ENCODE measurements around the gene COL9A3. TPM values are rescaled to one million over a fixed set of nuclear protein-coding genes. Genes with fewer than 3 reads are reported as not detected.

COL9A3 gene
- total and polyA plus RNA-seq, 5 experiments from 2014 or later = 0.15 to 2.2 (median 1.2) TPM; not detected in 2

DNA sequence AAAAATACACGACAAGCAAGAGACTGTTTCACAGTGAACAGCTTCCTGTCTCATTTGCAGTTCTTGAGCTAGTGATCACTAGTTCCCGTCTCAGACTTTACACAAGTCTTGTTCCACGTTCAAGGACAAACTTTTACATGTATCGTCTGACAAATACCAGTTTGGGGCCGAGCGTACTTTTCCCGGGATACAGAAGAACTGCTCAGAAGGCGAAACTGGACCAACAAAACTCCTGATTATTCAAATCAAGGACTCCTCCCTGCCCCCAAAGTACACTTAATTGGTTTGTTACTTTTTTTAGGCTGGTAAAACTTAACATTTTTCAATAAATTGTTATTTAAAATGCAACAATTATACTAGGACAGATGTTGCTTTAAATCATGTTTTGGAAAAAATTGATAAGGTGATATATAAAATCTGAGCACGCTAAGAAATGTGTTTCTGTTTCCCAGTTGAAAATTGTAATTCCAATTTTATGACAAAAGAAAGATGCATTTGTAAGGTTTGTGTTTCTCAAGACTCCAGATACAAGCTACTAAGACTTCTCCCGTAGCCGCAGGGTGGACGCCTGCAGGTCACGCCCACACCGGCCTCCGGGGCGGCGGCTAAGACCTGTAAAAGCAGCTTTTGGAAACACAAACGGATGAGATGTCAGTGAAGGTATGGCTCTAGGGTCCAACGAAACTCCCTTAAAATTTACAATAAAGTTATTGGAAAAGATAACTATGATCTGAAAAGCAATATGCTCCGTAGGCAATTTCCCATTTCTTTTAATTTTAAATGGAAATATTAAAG lies 61.6 kb downstream of the COL9A3 start:
- DNase-seq (no peak), ATAC-seq (no peak)
- Mint-ChIP-seq H3K4me1 (peaks cover 13 to 29% (median 24%) of the 10 kb centered on the region in 4 donors), H3K27ac (peak overlapping the region in 1 of 10 donors; percentile 4), H3K27me3 (no peaks in the 10 kb centered on the region), H3K4me3 (no peak overlapping the region), H3K36me3 (peaks cover 0 to 12% (median 6%) of the 10 kb centered on the region in 3 donors), H3K9me3 (no peaks in the 10 kb centered on the region)
- POLR2A ChIA-PET = interaction anchor here (0.8 to 1.0 kb wide), 2 partner anchors 17 to 21 kb away, joined by 3 to 4 read pairs; partner anchors contain the start of gene TCFL5

- ATAC-seq = no peak
- Mint-ChIP-seq H3K36me3 (peaks cover 0 to 12% (median 6%) of the 10 kb centered on the region in 3 donors), H3K27me3 (no peaks in the 10 kb centered on the region), H3K4me1 (peaks cover 7 to 18% (median 14%) of the 10 kb centered on the region in 4 donors), H3K9me3 (no peaks in the 10 kb centered on the region), H3K4me3 (no peak overlapping the region), H3K27ac (peak overlapping the region in 1 of 10 donors; percentile 24)
- no peak for DNase-seq
- POLR2A ChIA-PET = interaction anchor here (1.0 kb wide), 1 partner anchor 20 kb away, joined by 4 read pairs; no protein-coding TSS in a partner anchor
These were observed 62.7 kb downstream of the COL9A3 start for GRCh38 chr20:62879275-62880146.

GRCh38 chr20:62880147-62880934 lies 63.5 kb downstream of the COL9A3 start:
- no peak overlapping the region for H3K4me3 Mint-ChIP-seq
- DNase-seq (no peak), ATAC-seq (no peak)
- POLR2A ChIA-PET = no interaction called here
- H3K27ac Mint-ChIP-seq = peak overlapping the region in 1 of 10 donors; percentile 77
- H3K9me3 Mint-ChIP-seq = no peaks in the 10 kb centered on the region
- no peaks in the 10 kb centered on the region for H3K27me3 Mint-ChIP-seq
- peaks cover 0 to 12% (median 6%) of the 10 kb centered on the region in 3 donors for H3K36me3 Mint-ChIP-seq
- H3K4me1 Mint-ChIP-seq = peaks cover 7 to 16% (median 9%) of the 10 kb centered on the region in 4 donors

GRCh38 chr20:62880935-62881661 lies 64.2 kb downstream of the COL9A3 start:
- H3K4me1 Mint-ChIP-seq = peaks cover 3 to 8% (median 4%) of the 10 kb centered on the region in 4 donors
- ATAC-seq = no peak
- H3K27ac Mint-ChIP-seq = peak overlapping the region in 6 of 10 donors; percentile 17 to 90 (median 68)
- POLR2A ChIA-PET = no interaction called here
- peaks cover 0 to 10% (median 6%) of the 10 kb centered on the region in 3 donors for H3K36me3 Mint-ChIP-seq
- no peak for DNase-seq
- H3K27me3 Mint-ChIP-seq = no peaks in the 10 kb centered on the region
- no peaks in the 10 kb centered on the region for H3K9me3 Mint-ChIP-seq
- no peak overlapping the region for H3K4me3 Mint-ChIP-seq

GRCh38 chr20:62881662-62882395 lies 65.0 kb downstream of the COL9A3 start:
- Mint-ChIP-seq H3K4me3 (no peak overlapping the region), H3K4me1 (peaks cover 0 to 11% (median 8%) of the 10 kb centered on the region in 4 donors), H3K27ac (peak overlapping the region in 7 of 10 donors; percentile 17 to 90 (median 57)), H3K9me3 (no peaks in the 10 kb centered on the region), H3K36me3 (peaks cover 0 to 12% (median 6%) of the 10 kb centered on the region in 3 donors), H3K27me3 (no peaks in the 10 kb centered on the region)
- POLR2A ChIA-PET = no interaction called here
- ATAC-seq (no peak), DNase-seq (no peak)

GRCh38 chr20:62882426-62882825 lies 65.6 kb downstream of the COL9A3 start:
- peaks cover 0 to 17% (median 11%) of the 10 kb centered on the region in 4 donors for H3K4me1 Mint-ChIP-seq
- H3K9me3 Mint-ChIP-seq = no peaks in the 10 kb centered on the region
- ATAC-seq (no peak), DNase-seq (no peak)
- no peak overlapping the region for H3K4me3 Mint-ChIP-seq
- POLR2A ChIA-PET = no interaction called here
- H3K36me3 Mint-ChIP-seq = peaks cover 0 to 18% (median 6%) of the 10 kb centered on the region in 3 donors
- no peak overlapping the region for H3K27ac Mint-ChIP-seq
- no peaks in the 10 kb centered on the region for H3K27me3 Mint-ChIP-seq

DNA sequence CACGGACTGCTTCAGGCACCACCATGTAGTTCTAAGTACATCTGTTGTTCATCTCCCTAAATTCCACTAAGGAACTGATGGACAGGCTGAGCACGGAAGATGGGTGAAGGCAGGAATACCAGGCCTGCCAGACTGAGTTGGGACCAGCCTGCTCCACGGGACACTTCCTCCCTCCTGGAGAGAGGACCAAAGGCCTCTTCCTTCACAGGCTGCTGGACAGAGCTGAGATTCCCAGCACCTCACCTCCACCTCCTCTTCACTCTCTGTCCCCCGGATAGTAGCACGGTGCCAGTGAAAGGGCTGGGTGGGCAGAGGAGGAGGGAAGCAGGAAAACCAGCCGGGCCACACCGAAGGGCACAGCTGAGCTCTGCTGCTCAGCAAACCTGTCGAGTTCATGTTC lies 67.7 kb downstream of the COL9A3 start:
- H3K9me3 Mint-ChIP-seq = no peaks in the 10 kb centered on the region
- peaks cover 0 to 20% (median 7%) of the 10 kb centered on the region in 4 donors for H3K4me1 Mint-ChIP-seq
- no peaks in the 10 kb centered on the region for H3K27me3 Mint-ChIP-seq
- no peak for ATAC-seq
- peak overlapping the region in 5 of 10 donors; percentile 11 to 75 (median 63) for H3K27ac Mint-ChIP-seq
- POLR2A ChIA-PET = interaction anchor here (1.3 to 1.6 kb wide), 2 partner anchors 10 to 15 kb away, joined by 3 to 4 read pairs; no protein-coding TSS in a partner anchor
- no peak overlapping the region for H3K4me3 Mint-ChIP-seq
- peaks cover 0 to 34% (median 10%) of the 10 kb centered on the region in 3 donors for H3K36me3 Mint-ChIP-seq
- DNase-seq = no peak

GRCh38 chr20:62885046-62885895 lies 68.4 kb downstream of the COL9A3 start:
- H3K27me3 Mint-ChIP-seq = no peaks in the 10 kb centered on the region
- DNase-seq (no peak), ATAC-seq (no peak)
- no peaks in the 10 kb centered on the region for H3K9me3 Mint-ChIP-seq
- H3K36me3 Mint-ChIP-seq = peaks cover 0 to 41% (median 12%) of the 10 kb centered on the region in 3 donors
- POLR2A ChIA-PET = interaction anchor here (1.3 to 1.6 kb wide), 2 partner anchors 11 to 14 kb away, joined by 3 to 4 read pairs; no protein-coding TSS in a partner anchor
- H3K4me3 Mint-ChIP-seq = no peak overlapping the region
- peaks cover 0 to 20% (median 7%) of the 10 kb centered on the region in 4 donors for H3K4me1 Mint-ChIP-seq
- H3K27ac Mint-ChIP-seq = peak overlapping the region in 5 of 10 donors; percentile 13 to 81 (median 72)

DNA sequence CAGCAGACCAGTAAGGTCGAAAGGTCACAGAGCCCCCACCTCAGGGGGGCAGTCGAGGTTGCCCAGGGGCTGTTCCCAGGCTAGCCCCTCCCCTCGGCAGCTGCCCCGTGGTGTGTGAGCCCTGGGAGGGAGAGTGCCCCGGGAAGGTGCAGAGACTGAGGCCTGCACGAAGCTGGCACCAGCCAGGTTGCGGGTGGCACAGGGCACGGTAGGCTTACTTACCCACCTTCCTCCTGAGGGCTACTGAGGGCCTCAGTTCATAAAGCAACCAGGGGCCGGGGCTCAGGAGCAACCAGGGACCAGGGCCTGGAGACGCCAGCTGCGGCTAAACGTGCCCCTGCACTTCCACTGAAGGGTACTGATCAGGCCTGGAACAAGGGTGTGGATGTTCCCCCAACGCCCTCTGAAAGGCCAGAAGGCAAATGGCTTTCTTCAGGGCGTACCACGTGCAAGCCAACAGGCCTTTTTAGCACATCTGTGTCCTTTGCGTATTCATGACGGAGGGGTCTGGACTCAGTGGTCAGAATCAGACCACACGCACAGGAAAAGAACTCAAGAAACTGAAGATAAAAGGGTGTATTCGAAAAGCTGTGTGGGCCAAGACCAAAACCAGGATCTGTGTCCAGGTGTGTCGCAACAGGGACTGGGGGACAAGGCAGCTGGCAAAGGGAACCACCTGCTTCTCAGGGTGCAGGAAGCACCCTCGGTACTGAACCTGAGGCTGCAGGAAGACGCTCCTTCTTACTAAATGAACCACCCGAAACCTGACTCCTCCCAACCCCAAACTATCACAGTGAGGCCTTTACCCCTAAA lies 69.3 kb downstream of the COL9A3 start:
- DNase-seq (no peak), ATAC-seq (no peak)
- Mint-ChIP-seq H3K36me3 (peaks cover 0 to 49% (median 16%) of the 10 kb centered on the region in 3 donors), H3K4me3 (peak overlapping the region in 1 of 10 donors; percentile 30), H3K9me3 (no peaks in the 10 kb centered on the region), H3K27me3 (no peaks in the 10 kb centered on the region), H3K27ac (peak overlapping the region in 6 of 10 donors; percentile 5 to 81 (median 46)), H3K4me1 (peaks cover 7 to 28% (median 11%) of the 10 kb centered on the region in 4 donors)
- POLR2A ChIA-PET = interaction anchor here (1.0 to 1.6 kb wide), 2 partner anchors 10 to 11 kb away, joined by 3 read pairs; no protein-coding TSS in a partner anchor

All from naive thymus-derived CD8-positive, alpha-beta T cell (primary cell).